Activated naive CD4-positive, alpha-beta T cell treated with Interleukin-2 at 50 U/mL for 16 hours (primary cell): ENCODE results near the gene PRICKLE4.
"Not testable (repeated sequence)": the region's sequence is repeated elsewhere in the genome, so short reads cannot be mapped to it uniquely, and the experiment has no call there.

Source experiments
- DNase-seq: peaks from one replicate; pipeline ENCODE4 v3.0.0-alpha.2; 2020

PRICKLE4 gene

GRCh38 chr6:41805830-41806774 lies 25.5 kb downstream of the PRICKLE4 start:
- DNase-seq = no peak

- no peak for DNase-seq
Measured at GRCh38 chr6:41811095-41811494, 30.5 kb downstream of the PRICKLE4 start.

DNA sequence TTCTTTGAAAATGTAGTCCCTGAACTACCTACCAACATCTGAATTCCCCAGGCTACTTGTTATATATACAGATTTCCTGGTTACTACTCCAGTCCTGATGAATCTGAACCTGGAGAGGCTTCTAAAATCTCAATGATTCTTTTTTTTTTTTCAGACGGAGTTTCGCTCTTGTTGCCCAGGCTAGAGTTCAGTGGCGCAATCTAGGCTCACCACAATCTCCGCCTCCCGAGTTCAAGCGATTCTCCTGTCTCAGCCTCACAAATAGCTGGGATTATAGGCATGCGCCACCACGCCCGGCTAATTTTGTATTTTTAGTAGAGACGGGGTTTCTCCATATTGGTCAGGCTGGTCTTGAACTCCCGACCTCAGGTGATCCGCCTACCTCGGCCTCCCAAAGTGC lies 31.4 kb downstream of the PRICKLE4 start:
- not testable (repeated sequence) for DNase-seq

GRCh38 chr6:41813469-41813868 lies 32.9 kb downstream of the PRICKLE4 start:
- DNase-seq = no peak

DNA sequence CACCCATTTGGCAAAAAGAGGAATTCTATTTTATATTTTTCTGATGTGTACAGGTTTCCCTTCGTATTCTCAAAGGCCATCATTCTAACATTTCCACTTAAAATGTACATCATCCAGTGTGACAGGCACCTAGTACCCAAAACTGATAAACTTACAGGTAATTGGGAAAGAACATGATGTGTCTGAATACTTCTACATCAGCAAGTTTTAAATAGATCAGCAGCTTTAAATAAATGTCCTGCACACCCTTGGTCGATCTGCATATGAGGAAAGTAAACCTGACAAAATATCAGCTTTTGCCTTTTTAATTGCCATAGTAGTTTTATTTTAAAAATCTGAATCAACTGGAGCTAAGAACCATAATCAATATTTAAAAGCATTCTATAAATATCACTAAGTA lies 33.4 kb downstream of the PRICKLE4 start:
- no peak for DNase-seq

DNA sequence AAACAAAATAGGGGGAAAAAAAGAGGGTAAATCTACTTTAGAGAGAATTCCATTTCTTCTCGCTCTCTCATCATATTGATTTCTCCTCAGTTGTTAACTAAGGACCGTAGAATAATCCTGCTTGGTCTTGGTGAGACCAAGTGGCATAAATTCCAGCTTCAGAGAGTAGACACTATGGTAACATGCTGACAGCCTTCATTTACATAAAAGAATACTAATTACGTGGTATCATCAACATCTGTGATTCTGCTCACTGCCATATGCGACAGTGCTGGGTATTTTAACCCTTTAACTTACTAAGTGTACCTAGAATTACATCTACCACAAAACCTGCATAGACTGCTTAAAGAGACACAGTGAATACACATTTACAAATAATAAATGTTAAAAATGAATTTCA lies 34.0 kb downstream of the PRICKLE4 start:
- DNase-seq = no peak

DNA sequence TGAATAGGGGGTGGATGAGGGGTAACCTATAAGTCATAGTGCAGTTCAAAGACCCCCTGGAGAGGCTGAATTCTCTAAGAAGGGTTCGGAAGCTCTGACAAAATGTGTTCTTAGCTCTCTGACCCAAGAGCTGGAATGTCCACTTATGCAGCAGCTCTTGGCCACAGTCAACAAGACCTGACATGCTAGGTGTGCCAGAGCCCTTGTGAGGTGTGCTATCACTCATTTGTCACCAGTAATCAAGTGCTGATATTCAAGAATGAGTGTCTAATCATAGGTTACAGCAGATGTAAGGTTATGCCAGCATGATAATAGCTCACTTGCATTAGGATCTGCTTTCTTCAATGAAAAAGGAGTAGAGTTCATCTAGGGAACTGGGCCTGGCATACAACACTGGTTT lies 35.0 kb downstream of the PRICKLE4 start:
- DNase-seq = no peak

DNA sequence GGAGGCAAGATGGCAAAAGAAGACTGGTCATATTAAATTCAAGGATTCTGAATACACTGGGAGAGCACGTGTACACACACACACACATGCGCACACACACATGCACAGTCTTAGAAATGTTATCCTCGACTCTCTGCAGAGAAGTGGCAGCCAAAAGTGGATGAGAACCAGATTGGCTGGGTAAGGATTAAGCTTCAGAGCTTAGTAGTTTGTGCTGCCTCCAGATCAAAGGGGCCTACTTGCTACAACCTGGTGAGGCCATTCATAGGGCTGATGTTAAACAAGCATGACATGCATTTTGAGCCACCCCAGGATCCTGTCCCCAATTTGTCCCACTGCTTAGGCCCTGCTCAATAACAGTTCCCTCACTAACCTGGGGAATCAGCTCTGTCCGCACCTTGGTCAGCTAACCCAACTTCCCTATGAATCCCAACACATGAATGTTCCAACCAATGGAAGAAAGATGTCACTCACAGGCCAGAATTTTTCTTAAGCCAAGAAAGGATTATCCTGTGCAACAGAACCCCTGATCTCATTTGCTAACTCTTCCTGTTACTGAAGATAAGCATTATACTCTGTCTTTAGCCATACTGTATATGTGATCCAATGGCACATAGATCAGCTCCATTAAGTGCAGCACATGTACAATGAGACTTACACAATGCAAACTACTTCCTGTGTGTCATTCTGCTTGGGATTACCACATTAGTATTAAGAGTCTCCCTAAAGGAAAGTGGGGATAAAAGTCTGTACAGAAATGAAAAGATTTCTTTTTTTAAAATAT lies 37.9 kb downstream of the PRICKLE4 start:
- DNase-seq = no peak

DNA sequence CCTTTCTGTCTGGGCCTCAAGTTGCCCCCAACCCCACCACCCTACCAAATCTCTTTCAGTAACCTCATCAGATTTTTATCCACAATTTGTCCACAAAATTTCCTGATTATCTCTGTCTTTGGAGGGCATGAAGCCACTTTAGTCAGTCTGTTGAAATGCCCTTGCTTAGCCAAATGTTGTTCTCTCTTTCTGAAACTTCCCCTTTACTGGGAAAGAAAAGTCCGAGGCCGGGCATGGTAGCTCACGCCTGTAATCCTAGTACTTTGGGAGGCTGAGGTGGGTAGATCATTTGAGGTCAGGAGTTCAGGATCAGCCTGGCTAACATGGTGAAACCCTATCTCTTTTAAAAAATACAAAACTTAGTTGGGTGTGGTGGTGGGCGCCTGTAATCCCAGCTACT lies 40.7 kb downstream of the PRICKLE4 start:
- DNase-seq = no peak

DNA sequence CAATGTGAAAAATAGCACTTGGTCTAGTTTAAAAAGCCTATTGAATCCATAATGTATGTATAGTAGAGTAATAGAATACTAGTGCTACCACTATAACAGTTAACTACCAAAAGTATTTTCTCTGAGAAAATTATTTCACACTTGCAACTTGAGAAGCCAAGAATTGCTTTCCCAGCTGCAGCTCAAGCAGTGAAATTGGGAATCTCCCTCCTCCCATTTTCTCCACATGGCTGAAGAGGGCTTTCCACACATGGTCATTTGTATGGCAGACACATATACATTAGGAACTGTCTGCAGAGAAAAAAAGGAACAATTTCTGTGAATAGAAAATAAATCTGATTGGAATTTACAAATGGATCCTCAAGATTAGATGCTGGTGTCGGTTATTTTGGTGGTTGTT lies 41.4 kb downstream of the PRICKLE4 start:
- no peak for DNase-seq

DNA sequence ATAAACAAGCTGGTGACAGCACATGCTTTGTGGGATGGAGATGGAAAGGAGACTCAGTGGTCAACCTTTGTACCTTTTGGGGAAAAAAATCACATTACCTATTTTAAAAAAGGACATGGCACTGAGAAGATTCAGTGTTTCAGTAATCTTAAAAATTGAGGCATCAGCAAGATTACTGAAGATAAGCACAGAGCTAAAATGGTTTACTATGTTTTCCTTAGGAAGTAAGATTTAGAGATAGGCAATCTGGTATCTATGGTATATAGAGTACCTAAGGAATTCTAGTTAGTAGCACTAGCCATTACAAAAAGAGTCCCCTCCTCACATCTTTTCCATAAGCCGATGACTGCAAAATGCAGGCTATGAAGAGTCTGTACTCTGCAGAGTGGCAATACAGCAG lies 42.6 kb downstream of the PRICKLE4 start:
- no peak for DNase-seq

GRCh38 chr6:41824571-41825569 lies 44.3 kb downstream of the PRICKLE4 start:
- no peak for DNase-seq

- DNase-seq = no peak
Measured at GRCh38 chr6:41826343-41827022, 45.9 kb downstream of the PRICKLE4 start.

- no peak for DNase-seq
Measured at GRCh38 chr6:41832263-41832662, 51.7 kb downstream of the PRICKLE4 start.

DNA sequence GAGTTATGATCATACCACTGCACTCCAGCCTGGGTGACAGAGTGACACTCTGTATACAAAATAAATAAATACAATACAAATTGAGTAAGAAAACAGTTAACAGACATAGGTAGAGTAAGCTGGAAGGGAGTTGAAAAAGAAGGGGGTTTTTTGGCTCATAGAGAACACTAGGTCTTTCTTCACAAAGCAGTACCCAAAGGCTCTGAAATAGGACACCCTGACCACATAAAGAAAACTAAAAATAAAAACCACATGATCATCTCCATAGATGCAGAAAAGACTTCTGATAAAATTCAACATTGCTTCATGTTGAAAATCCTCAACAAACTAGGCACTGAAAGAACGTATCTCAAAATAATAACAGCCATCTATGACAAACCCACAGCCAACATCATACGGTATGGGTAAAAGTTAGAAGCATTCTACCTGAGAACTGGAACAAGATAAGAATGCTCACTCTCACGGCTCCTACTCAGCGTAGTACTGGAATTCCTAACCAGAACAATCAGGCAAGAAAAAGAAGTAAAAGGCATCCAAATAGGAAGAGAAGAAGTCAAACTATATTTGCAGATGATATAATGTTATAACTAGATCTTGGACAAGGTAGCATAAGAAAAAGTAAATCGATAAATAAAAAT lies 55.6 kb downstream of the PRICKLE4 start:
- no peak for DNase-seq

DNA sequence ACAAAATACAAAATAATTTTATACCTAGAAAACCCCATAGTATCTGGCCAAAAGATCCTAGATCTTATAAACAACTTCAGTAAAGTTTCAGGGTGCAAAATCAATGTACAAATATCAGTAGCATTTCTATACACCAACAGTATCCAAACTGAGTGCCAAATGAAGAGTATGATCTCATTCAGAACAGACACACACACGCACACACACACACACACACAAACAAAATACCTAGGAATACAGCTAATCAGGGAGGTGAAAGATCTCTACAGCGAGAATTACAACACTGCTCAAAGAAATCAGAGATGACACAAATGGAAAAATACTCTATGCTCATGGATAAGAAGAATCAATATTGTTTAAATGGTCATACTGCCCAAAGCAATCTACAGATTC lies 56.1 kb downstream of the PRICKLE4 start:
- DNase-seq = no peak
